Skin epidermis (tissue), 12 donors: ENCODE measurements around the gene RASGEF1C.

Experiments
- H3K27ac ChIP-seq, 21 experiments: fragments of 200-600 bp; sonication (generic) in 11 of 21; one replicate each; pipeline ENCODE4 v1.5.0; 2020; ENCODE audit warnings: mild to moderate bottlenecking in 3 of 21, inconsistent platforms in 2 of 21, moderate library complexity in 2 of 21
- H3K4me3 ChIP-seq, 7 experiments: fragments of 200-600 bp; sonication (generic) in 2 of 7; one replicate each; pipeline ENCODE4 v1.5.0; 2020; ENCODE audit warnings: inconsistent platforms in 2 of 7, mild to moderate bottlenecking in 2 of 7, moderate library complexity in 1 of 7

RASGEF1C gene

GRCh38 chr5:180138976-180139730 is 69.9 kb downstream of the RASGEF1C start:
- Histone ChIP-seq H3K4me3 (no peak overlapping the region), H3K27ac (no peak overlapping the region)

GRCh38 chr5:180138214-180138975 is 70.6 kb downstream of the RASGEF1C start:
- Histone ChIP-seq H3K4me3 (no peak overlapping the region), H3K27ac (no peak overlapping the region)

GRCh38 chr5:180137401-180138213 is 71.4 kb downstream of the RASGEF1C start:
- no peak overlapping the region for H3K4me3 ChIP-seq
- no peak overlapping the region for H3K27ac ChIP-seq

- H3K27ac ChIP-seq, result no peak overlapping the region
- no peak overlapping the region for H3K4me3 ChIP-seq
Measured at GRCh38 chr5:180136630-180137381, 72.2 kb downstream of the RASGEF1C start.

GRCh38 chr5:180135967-180136629 is 72.9 kb downstream of the RASGEF1C start:
- no peak overlapping the region for H3K27ac ChIP-seq
- H3K4me3 ChIP-seq, result no peak overlapping the region

DNA sequence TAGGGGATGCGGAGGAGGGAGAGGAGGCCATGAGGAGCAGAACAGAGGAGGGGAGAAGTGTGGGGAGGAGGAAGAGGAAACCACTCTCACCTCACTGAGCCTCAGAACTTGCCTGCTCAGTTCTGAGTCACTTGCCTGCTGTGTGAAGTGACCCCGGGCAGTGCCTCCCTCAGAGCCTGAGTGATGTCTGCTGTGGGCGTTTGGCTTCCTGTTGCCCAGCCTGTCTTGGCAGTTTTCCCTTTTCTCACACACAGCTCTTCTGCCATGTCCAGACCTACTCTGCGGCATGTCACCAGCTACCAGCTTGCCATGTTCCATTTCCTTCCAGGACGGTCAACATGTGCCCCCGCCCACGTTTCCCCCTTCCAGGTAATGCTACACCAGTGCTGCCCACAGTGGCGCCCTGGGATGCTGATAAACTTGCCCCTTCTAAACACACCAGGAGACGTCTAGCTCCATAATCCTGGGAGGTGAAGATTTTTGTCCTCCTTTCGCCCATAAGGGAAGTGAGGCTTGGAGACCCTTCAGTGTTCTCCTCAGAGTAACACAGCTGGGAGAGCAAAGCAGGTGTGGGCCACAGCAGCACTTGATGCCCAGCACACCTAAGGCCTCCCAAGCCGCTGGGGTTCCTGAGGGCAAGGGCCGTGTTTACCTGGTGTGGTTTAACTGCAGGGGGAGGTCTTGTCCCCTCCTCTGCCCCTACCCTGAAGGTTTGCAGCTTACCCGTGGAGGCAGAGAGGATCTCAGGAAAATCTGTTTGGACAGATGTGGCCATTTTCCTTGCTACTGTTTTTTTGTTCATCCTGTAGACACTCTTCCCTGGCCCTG is 73.7 kb downstream of the RASGEF1C start:
- Histone ChIP-seq H3K4me3 (no peak overlapping the region), H3K27ac (no peak overlapping the region)

GRCh38 chr5:180133971-180134508 is 75.0 kb downstream of the RASGEF1C start:
- Histone ChIP-seq H3K4me3 (no peak overlapping the region), H3K27ac (peak overlapping the region in 1 of 21 experiments; percentile 7)

GRCh38 chr5:180133551-180133950 is 75.5 kb downstream of the RASGEF1C start:
- no peak overlapping the region for H3K4me3 ChIP-seq
- H3K27ac ChIP-seq, result peak overlapping the region in 1 of 21 experiments; percentile 7

DNA sequence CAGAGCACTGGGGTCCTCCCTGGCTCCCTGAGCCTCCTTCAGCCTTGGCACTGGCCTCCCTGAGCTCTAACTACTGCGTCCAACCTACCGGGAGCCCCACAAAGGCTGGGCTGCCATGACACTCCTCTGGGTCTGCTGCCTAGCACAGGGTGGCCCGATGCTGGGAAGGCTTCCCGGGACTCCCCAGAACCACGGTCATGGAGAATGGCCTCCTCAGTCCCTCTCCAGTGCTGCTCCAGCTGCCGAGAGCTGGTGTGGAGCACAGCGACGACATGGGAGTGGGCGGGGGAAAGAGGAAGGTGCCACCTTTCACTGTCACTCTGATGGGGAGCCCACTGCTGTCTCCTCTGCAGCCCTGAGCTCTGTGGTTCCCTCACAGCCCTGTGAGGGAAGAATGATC is 76.0 kb downstream of the RASGEF1C start:
- Histone ChIP-seq H3K4me3 (no peak overlapping the region), H3K27ac (peak overlapping the region in 1 of 21 experiments; percentile 7)

- Histone ChIP-seq H3K4me3 (no peak overlapping the region), H3K27ac (no peak overlapping the region)
Measured at GRCh38 chr5:180130876-180131740, 77.9 kb downstream of the RASGEF1C start.

DNA sequence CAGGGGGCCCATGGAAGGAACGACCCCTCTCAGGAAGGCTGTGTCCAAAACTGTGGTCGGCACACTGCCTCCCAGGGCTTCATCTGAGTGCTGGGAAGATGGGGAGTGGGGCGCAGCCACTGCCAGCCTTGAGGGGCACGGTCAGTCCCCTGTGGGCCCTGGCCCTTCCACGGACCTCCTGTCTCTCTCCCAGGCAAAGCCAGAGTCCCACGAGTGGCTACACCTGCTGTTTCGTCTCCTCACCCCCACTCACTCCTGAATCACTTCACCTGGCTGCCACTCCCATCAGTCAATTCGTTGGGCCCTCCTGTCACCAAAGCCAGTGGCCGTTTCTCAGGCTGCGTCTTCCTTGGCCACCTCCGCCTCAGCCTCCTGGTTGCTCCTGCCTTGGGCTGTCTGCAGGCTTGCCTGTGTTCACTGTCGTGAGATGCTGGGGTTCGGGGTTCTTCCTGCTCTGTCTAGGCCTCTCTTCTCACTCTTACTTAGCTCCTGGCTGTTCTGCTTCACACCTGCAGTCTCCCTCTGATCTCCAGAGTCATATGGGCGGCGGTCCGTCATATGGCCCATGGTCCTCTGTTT is 78.6 kb downstream of the RASGEF1C start:
- Histone ChIP-seq H3K27ac (no peak overlapping the region), H3K4me3 (no peak overlapping the region)

DNA sequence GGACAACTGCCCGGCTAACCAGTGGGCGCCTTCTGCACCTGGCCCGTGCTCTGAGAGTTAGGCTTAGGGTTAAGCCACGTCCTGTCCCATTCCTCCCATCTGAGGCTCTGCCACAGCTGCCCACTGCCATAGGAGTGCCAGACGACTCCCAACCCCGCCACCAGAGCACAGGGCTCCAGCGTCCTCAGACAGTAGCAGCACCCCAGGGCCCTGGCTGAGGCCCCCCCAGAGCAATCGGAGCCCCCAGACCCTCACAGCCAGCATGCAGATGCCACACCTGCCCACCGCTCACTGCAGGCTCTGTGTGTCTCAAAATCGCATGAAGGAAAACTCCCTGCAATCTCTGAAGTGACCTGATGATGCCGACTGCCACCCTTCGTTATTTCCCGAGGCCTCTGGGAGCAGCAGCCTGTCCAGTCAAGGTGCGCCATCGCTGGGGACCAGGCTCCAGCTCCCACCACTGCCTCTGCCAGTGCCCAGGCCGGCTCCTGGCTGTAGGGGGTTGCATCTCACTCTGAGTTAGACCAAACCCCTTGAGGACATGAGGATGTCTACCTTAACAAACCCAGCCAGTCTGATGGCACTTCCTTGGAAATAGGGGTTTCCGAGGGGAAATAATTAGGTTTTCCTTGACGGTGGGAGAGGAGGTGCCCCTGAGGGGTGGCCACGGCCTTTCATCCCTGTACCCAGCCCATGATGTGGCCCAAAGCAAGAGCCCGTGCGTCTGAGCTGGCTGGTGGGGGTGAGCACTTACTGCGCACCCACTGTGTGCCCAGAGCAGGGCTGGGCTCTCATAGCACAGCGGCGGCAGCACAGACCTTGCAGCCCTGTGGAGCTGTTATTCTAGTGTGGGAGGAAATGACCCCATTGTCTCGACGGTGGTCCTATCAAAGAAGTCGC is 79.5 kb downstream of the RASGEF1C start:
- Histone ChIP-seq H3K27ac (no peak overlapping the region), H3K4me3 (no peak overlapping the region)

DNA sequence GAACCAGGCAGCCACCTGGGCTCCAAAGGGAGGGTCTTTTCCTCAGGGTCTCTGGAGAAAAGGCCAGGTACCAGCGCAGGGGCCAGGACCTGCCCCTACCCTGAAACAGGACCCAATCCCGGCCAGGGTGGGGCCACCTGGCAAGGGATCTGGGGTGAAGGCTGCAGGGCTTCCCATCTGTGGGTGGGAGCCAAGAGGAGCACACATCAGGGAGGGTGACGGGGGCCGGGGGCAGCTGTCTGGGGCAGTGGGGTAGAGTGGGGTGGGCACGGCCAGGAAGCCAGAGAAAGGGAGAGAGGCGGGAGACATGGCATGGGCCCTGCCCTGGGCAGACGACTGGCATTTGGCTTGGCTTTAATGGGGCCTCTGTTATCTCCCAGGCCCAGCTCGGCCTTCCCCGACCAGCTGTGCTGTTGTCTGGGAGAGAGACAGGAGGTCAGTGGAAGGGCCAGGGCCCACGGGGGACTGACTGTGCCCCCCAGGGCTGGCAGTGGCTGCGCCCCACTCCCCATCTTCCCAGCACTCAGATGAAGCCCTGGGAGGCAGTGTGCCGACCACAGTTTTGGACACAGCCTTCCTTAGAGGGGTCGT is 80.2 kb downstream of the RASGEF1C start:
- H3K4me3 ChIP-seq, result no peak overlapping the region
- no peak overlapping the region for H3K27ac ChIP-seq

GRCh38 chr5:180127682-180128670 is 81.0 kb downstream of the RASGEF1C start:
- no peak overlapping the region for H3K27ac ChIP-seq
- no peak overlapping the region for H3K4me3 ChIP-seq
